H1 (cell line): Measurements from ENCODE around the gene MYO9A. TPM values are rescaled to one million over a fixed set of nuclear protein-coding genes. Genes with fewer than 3 reads are reported as not detected.

ENCODE experiments used
- CTCF ChIA-PET: fragments of 300-600 bp; sonication (Branson Sonifier 250); formaldehyde crosslinking; loops from one replicate; lab custom pipeline; 2021; ENCODE audit not compliant: partially characterized antibody; lab: Charles Lee
- POLR2A ChIA-PET: fragments of 300-600 bp; sonication (Branson Sonifier 250); formaldehyde crosslinking; loops from one replicate; lab custom pipeline; 2021; ENCODE audit warnings: inconsistent platforms; ENCODE audit not compliant: partially characterized antibody; lab: Charles Lee
- DNase-seq, 2 experiments: peaks; one replicate each; pipeline versions ENCODE4 v3.0.0 to v3.0.0-alpha.2; 2010 to 2022; ENCODE audit warnings: low spot score in 2 of 2, low read depth in 1 of 2, mixed read lengths in 1 of 2
- FAIRE-seq: peaks from 2 replicates; lab custom pipeline; 2011; peaks lifted over from hg19 to GRCh38; lab: Jason Lieb, UNC
- H2AFZ ChIP-seq: 2 replicates; pipeline ENCODE4 v1.8.1; 2012; ENCODE audit warnings: low read length, inconsistent platforms
- H2AK5ac ChIP-seq: 2 replicates; pipeline ENCODE4 v1.6.1; 2013; ENCODE audit warnings: low read depth, low read length
- H2BK120ac ChIP-seq: replicated peaks from 2 replicates; pipeline ENCODE3; 2013; ENCODE audit warnings: low read depth, low read length, inconsistent platforms
- H2BK12ac ChIP-seq: 2 replicates; pipeline ENCODE4 v1.6.1; 2013; ENCODE audit warnings: low read depth, low read length
- H2BK15ac ChIP-seq: 2 replicates; pipeline ENCODE4 v1.6.1; 2013; ENCODE audit warnings: low read length
- H2BK20ac ChIP-seq: 2 replicates; pipeline ENCODE4 v1.6.1; 2013; ENCODE audit warnings: low read length
- H2BK5ac ChIP-seq: 2 replicates; pipeline ENCODE4 v1.6.1; 2013; ENCODE audit warnings: low read depth, low read length
- H3K14ac ChIP-seq: 2 replicates; pipeline ENCODE4 v1.6.1; 2013; ENCODE audit warnings: inconsistent platforms; ENCODE audit not compliant: insufficient read length
- H3K18ac ChIP-seq: 2 replicates; pipeline ENCODE4 v1.6.1; 2013; ENCODE audit warnings: low read length; ENCODE audit errors: extremely low read depth
- H3K23ac ChIP-seq: 2 replicates; pipeline ENCODE4 v1.6.1; 2013; ENCODE audit warnings: inconsistent platforms; ENCODE audit not compliant: insufficient read length
- H3K23me2 ChIP-seq: 2 replicates; pipeline ENCODE4 v1.6.1; 2013; ENCODE audit warnings: low read depth, low read length
- H3K27ac ChIP-seq: 2 replicates; pipeline ENCODE4 v1.6.1; 2011; ENCODE audit warnings: low read depth, low read length, inconsistent platforms
- H3K27me3 ChIP-seq, 4 experiments: replicated peaks in 1 of 4; 1 replicate in 1 of 4; 2 replicates in 3 of 4; pipeline versions ENCODE4 v1.6.1 to v1.8.1; 2011 to 2013; ENCODE audit warnings: low read length in 3 of 4, mild to moderate bottlenecking in 3 of 4, inconsistent platforms in 2 of 4, mixed read lengths in 2 of 4, moderate library complexity in 1 of 4; ENCODE audit not compliant: control insufficient read depth in 3 of 4, insufficient read depth in 3 of 4; ENCODE audit errors: extremely low read depth in 1 of 4
- H3K36me3 ChIP-seq, 4 experiments: 2 replicates each; pipeline versions ENCODE4 v1.6.1 to v1.8.1; 2011 to 2013; ENCODE audit warnings: mild to moderate bottlenecking in 4 of 4, low read length in 3 of 4, moderate library complexity in 2 of 4, control low read depth in 1 of 4, inconsistent platforms in 1 of 4; ENCODE audit not compliant: insufficient read depth in 4 of 4, control insufficient read depth in 2 of 4
- H3K4ac ChIP-seq: replicated peaks from 2 replicates; pipeline ENCODE3; 2013; ENCODE audit warnings: low read length, low read depth, mixed read lengths, inconsistent platforms; ENCODE audit not compliant: insufficient read length
- H3K4me1 ChIP-seq, 4 experiments: replicated peaks in 1 of 4; 1 replicate in 1 of 4; 2 replicates in 3 of 4; pipeline versions ENCODE4 v1.6.1 to v1.8.1; 2011 to 2013; ENCODE audit warnings: low read length in 3 of 4, inconsistent platforms in 2 of 4, mixed read lengths in 1 of 4; ENCODE audit not compliant: insufficient read depth in 4 of 4, control insufficient read depth in 3 of 4
- H3K4me2 ChIP-seq, 2 experiments: 2 replicates each; pipeline versions ENCODE4 v1.6.1 to v1.8.1; 2011 to 2013; ENCODE audit warnings: low read depth in 2 of 2, low read length in 2 of 2, control low read depth in 1 of 2, inconsistent platforms in 1 of 2, mild to moderate bottlenecking in 1 of 2; ENCODE audit not compliant: insufficient read depth in 1 of 2
- H3K4me3 ChIP-seq, 4 experiments: fragments of 200-600, 300-600 bp in 1 of 4; sonication (generic), shearing (Covaris generic), sonication (Bioruptor Twin) in 1 of 4; 2 replicates each; pipeline versions ENCODE4 v1.5.1 to v1.8.1; 2011 to 2016; ENCODE audit warnings: low read length in 4 of 4, low read depth in 3 of 4, control low read depth in 2 of 4, inconsistent platforms in 2 of 4, mild to moderate bottlenecking in 2 of 4, mixed read lengths in 1 of 4, moderate library complexity in 1 of 4; ENCODE audit not compliant: insufficient read depth in 2 of 4; ENCODE audit errors: extremely low read depth in 1 of 4
- H3K56ac ChIP-seq: replicated peaks from 2 replicates; pipeline ENCODE3; 2013; ENCODE audit warnings: low read depth, mild to moderate bottlenecking, mixed read lengths, low read length, inconsistent platforms; ENCODE audit not compliant: insufficient read length
- H3K79me1 ChIP-seq: 2 replicates; pipeline ENCODE4 v1.6.1; 2013; ENCODE audit warnings: low read depth, low read length, control low read depth
- H3K79me2 ChIP-seq, 2 experiments: 2 replicates each; pipeline versions ENCODE4 v1.6.1 to v1.8.1; 2012 to 2013; ENCODE audit warnings: low read length in 2 of 2, mild to moderate bottlenecking in 2 of 2, inconsistent platforms in 1 of 2; ENCODE audit not compliant: insufficient read depth in 2 of 2, control insufficient read depth in 1 of 2
- H3K9ac ChIP-seq, 4 experiments: replicated peaks in 1 of 4; 1 replicate in 1 of 4; 2 replicates in 3 of 4; pipeline versions ENCODE4 v1.6.1 to v1.8.1; 2011 to 2013; ENCODE audit warnings: low read depth in 3 of 4, low read length in 3 of 4, control low read depth in 2 of 4, mild to moderate bottlenecking in 2 of 4, moderate library complexity in 2 of 4, inconsistent platforms in 1 of 4; ENCODE audit errors: extremely low read depth in 1 of 4
- H3K9me3 ChIP-seq, 2 experiments: 2 replicates each; pipeline versions ENCODE4 v1.6.1 to v1.8.1; 2012 to 2013; ENCODE audit warnings: mild to moderate bottlenecking in 2 of 2, moderate library complexity in 2 of 2, control low read depth in 1 of 2, inconsistent platforms in 1 of 2, low read depth in 1 of 2, low read length in 1 of 2, mixed read lengths in 1 of 2; ENCODE audit not compliant: insufficient read depth in 2 of 2
- H4K20me1 ChIP-seq, 2 experiments: replicated peaks in 1 of 2; 2 replicates each; pipeline versions ENCODE3 to v1.8.1; 2011 to 2013; ENCODE audit warnings: inconsistent platforms in 2 of 2, low read length in 2 of 2, mild to moderate bottlenecking in 1 of 2; ENCODE audit not compliant: insufficient read depth in 2 of 2, control insufficient read depth in 1 of 2
- H4K5ac ChIP-seq: 2 replicates; pipeline ENCODE4 v1.6.1; 2013; ENCODE audit warnings: low read length, low read depth, mixed read lengths, inconsistent platforms; ENCODE audit not compliant: insufficient read length
- H4K8ac ChIP-seq: 2 replicates; pipeline ENCODE4 v1.8.0; 2013; ENCODE audit warnings: mild to moderate bottlenecking, moderate library complexity, low read length, inconsistent platforms; ENCODE audit not compliant: insufficient read depth; ENCODE audit errors: extremely low read depth
- H4K91ac ChIP-seq: replicated peaks from 2 replicates; pipeline ENCODE3; 2013; ENCODE audit warnings: low read length, mixed read lengths, inconsistent platforms; ENCODE audit not compliant: insufficient read length
- EZH2 ChIP-seq: fragments of 200-600 bp; sonication (generic); IDR thresholded peaks from 2 replicates; pipeline ENCODE4 v1.7.1; 2012; ENCODE audit warnings: low read depth, mild to moderate bottlenecking, moderate library complexity, low read length, inconsistent platforms; ENCODE audit not compliant: severe bottlenecking
- HDAC6 ChIP-seq: IDR thresholded peaks from one replicate; pipeline ENCODE4 v1.7.1; 2012; ENCODE audit warnings: low read depth, mild to moderate bottlenecking, inconsistent platforms, low read length, moderate library complexity
- POLR2A ChIP-seq, 2 experiments: IDR thresholded peaks; 1 replicate in 1 of 2; 2 replicates in 1 of 2; pipeline ENCODE4 v1.6.1; 2011; ENCODE audit warnings: low read depth in 2 of 2, low read length in 2 of 2, mild to moderate bottlenecking in 2 of 2; ENCODE audit errors: control extremely low read depth in 1 of 2
- SP2 ChIP-seq: IDR thresholded peaks from 2 replicates; pipeline ENCODE4 v1.6.1; 2012; ENCODE audit warnings: mild to moderate bottlenecking, low read length, inconsistent platforms
- WGBS, 2 experiments: shearing (Covaris generic) in 1 of 2; methylation state at CpG; one replicate each; pipeline versions ENCODE4 v1.1.6 to v1.1.7; 2013 to 2015; ENCODE audit warnings: low lambda C conversion rate in 2 of 2, mixed read lengths in 2 of 2, inconsistent platforms in 1 of 2, low coverage in 1 of 2, missing lambda C conversion rate in 1 of 2; ENCODE audit not compliant: insufficient replicate concordance in 2 of 2, insufficient coverage in 1 of 2, insufficient read length in 1 of 2; ENCODE audit errors: extremely low coverage in 1 of 2, missing lambda C conversion rate in 1 of 2; 5-methylcytosine and 5-hydroxymethylcytosine counted together
- polyA plus RNA-seq, 7 experiments: library from polyadenylated mRNA; depleted of rRNA in 3 of 7; stranded (reverse) in 5 of 7; unstranded in 2 of 7; fragments of >200 nt in 5 of 7; fragments of 200-250 nt in 2 of 7; gene quantifications; 1 replicate in 5 of 7; 2 replicates in 1 of 7; 4 replicates in 1 of 7; pipeline versions ENCODE4 v1.2.1 to v1.2.3, GENCODE V29; 2011 to 2013; ENCODE audit warnings: missing spikeins in 2 of 7, mixed read lengths in 2 of 7
- total RNA-seq: library from RNA; stranded (reverse); fragmentation: NEBNext Ultra II Directional; extraction: Animal tissue kit (Norgen Biotek cat#: 25700); gene quantifications from 2 replicates; pipeline ENCODE4 v1.2.1, GENCODE V29; 2021

Gene MYO9A
- total and polyA plus RNA-seq, 2 of the 8 experiments (the other 6 are each of a cell fraction or from before 2014, with no cell fraction given): 3.9 to 26.0 TPM

- TF ChIP-seq SP2 (no peak), HDAC6 (no peak), EZH2 (no peak), POLR2A (IDR thresholded peaks at IDR 0.05; ENCODE audit: control extremely low read depth in 1 of 2, low read depth in 2 of 2, low read length in 2 of 2) (no peak)
- Histone ChIP-seq H2BK12ac (no peak overlapping the region), H2AFZ (no peak overlapping the region), H3K27me3 (no peaks in the 10 kb centered on the region), H2BK5ac (no peak overlapping the region), H4K5ac (no peak overlapping the region), H3K36me3 (no peaks in the 10 kb centered on the region), H3K23me2 (peaks cover 3% of the 10 kb centered on the region; the same call in 1 of the 2 replicates), H4K20me1 (no peaks in the 10 kb centered on the region), H3K79me1 (no peaks in the 10 kb centered on the region), H2BK20ac (no peak overlapping the region), H3K4ac (no peak overlapping the region), H2BK120ac (no peak overlapping the region), H3K56ac (no peak overlapping the region), H3K27ac (no peak overlapping the region), H4K8ac (no peak overlapping the region), H3K9me3 (no peaks in the 10 kb centered on the region), H3K23ac (no peak overlapping the region), H3K4me3 (no peak overlapping the region), H2BK15ac (no peak overlapping the region), H3K14ac (no peak overlapping the region), H3K9ac (no peak overlapping the region), H3K79me2 (no peaks in the 10 kb centered on the region), H3K4me1 (no peaks in the 10 kb centered on the region), H3K4me2 (no peak overlapping the region), H3K18ac (no peak overlapping the region), H4K91ac (no peak overlapping the region), H2AK5ac (no peak overlapping the region)
- ChIA-PET POLR2A (interaction anchor here (0.7 kb wide), 1 partner anchor 579 kb away, joined by 3 read pairs; no protein-coding TSS in a partner anchor), CTCF (no interaction called here)
- 89% methylated on average over 3 of the region's 3 CpGs; no CpG with 5 or more reads in 1 of the 2 experiments for WGBS, 2 experiments
- no peak for FAIRE-seq
- DNase-seq: no peak
Observed at GRCh38 chr15:72005483-72005882, 112.5 kb downstream of the MYO9A start.
